T-helper 17 cell (primary cell): ENCODE measurements around the gene CSNK1G2. TPM values are rescaled to one million over a fixed set of nuclear protein-coding genes. Genes with fewer than 3 reads are reported as not detected.
A peak's percentile ranks its signal among the peaks of the same experiment; 100 is the strongest.

Source experiments
- ATAC-seq: fragments of 150-1000 bp; cut with Tn5 transposase; 2 replicates; pipeline ENCODE4 v1.10.0; 2021; ENCODE audit warnings: mild to moderate bottlenecking, moderate library complexity
- DNase-seq, 3 donors: peaks; one replicate each; pipeline versions ENCODE4 v3.0.0 to v3.0.0-alpha.2; 2020 to 2021
- H3K9me3 ChIP-seq: one replicate; pipeline ENCODE4 v1.7.0; 2013; ENCODE audit warnings: low read length, mild to moderate bottlenecking; ENCODE audit not compliant: control insufficient read depth, poor library complexity, severe bottlenecking
- H3K27ac Mint-ChIP-seq: one replicate; pipeline ENCODE4 v1.8.0; 2022; ENCODE audit warnings: mild to moderate bottlenecking, moderate library complexity, mixed read lengths
- H3K27me3 Mint-ChIP-seq: one replicate; pipeline ENCODE4 v1.8.0; 2022; ENCODE audit warnings: mixed read lengths
- H3K36me3 Mint-ChIP-seq: one replicate; pipeline ENCODE4 v1.8.0; 2022; ENCODE audit warnings: low read depth, mixed read lengths
- H3K4me1 Mint-ChIP-seq: one replicate; pipeline ENCODE4 v1.8.0; 2022; ENCODE audit warnings: mild to moderate bottlenecking, mixed read lengths
- H3K4me3 Mint-ChIP-seq: one replicate; pipeline ENCODE4 v1.8.0; 2022; ENCODE audit warnings: mild to moderate bottlenecking, moderate library complexity, mixed read lengths
- total RNA-seq, 4 donors: library from RNA in 2 of 4; stranded (reverse) in 2 of 4; gene quantifications; one replicate each; pipeline ENCODE4 v1.2.3 and lab custom pipeline; 2022 to 2026

CSNK1G2 gene
- total RNA-seq, 2 donors from 2014 or later = 110 to 117 TPM

GRCh38 chr19:1953441-1954094 lies 12.6 kb downstream of the CSNK1G2 start:
- H3K9me3 ChIP-seq = no peaks in the 10 kb centered on the region
- Mint-ChIP-seq H3K4me1 (peaks cover 15% of the 10 kb centered on the region), H3K27ac (no peak overlapping the region), H3K4me3 (no peak overlapping the region), H3K27me3 (no peaks in the 10 kb centered on the region), H3K36me3 (no peaks in the 10 kb centered on the region)
- ATAC-seq (no peak), DNase-seq (no peak)

GRCh38 chr19:1954532-1954933 lies 13.6 kb downstream of the CSNK1G2 start:
- no peaks in the 10 kb centered on the region for H3K36me3 Mint-ChIP-seq
- no peak overlapping the region for H3K4me3 Mint-ChIP-seq
- no peak for ATAC-seq
- H3K27ac Mint-ChIP-seq = no peak overlapping the region
- H3K27me3 Mint-ChIP-seq = no peaks in the 10 kb centered on the region
- H3K9me3 ChIP-seq = no peaks in the 10 kb centered on the region
- no peak for DNase-seq
- peaks cover 11% of the 10 kb centered on the region for H3K4me1 Mint-ChIP-seq

GRCh38 chr19:1955171-1956121 lies 14.5 kb downstream of the CSNK1G2 start:
- H3K9me3 ChIP-seq = no peaks in the 10 kb centered on the region
- ATAC-seq = no peak
- DNase-seq = no peak
- Mint-ChIP-seq H3K36me3 (no peaks in the 10 kb centered on the region), H3K4me1 (peaks cover 12% of the 10 kb centered on the region), H3K27ac (no peak overlapping the region), H3K27me3 (no peaks in the 10 kb centered on the region), H3K4me3 (peak overlapping the region; percentile 57)

- ATAC-seq (no peak), DNase-seq (no peak)
- H3K27me3 Mint-ChIP-seq = no peaks in the 10 kb centered on the region
- H3K4me1 Mint-ChIP-seq = peaks cover 8% of the 10 kb centered on the region
- no peak overlapping the region for H3K4me3 Mint-ChIP-seq
- H3K27ac Mint-ChIP-seq = no peak overlapping the region
- H3K9me3 ChIP-seq = no peaks in the 10 kb centered on the region
- no peaks in the 10 kb centered on the region for H3K36me3 Mint-ChIP-seq
These were observed 15.1 kb downstream of the CSNK1G2 start for GRCh38 chr19:1956122-1956494.

- DNase-seq = no peak
- H3K27ac Mint-ChIP-seq = peak overlapping the region; percentile 27
- peaks cover 8% of the 10 kb centered on the region for H3K4me1 Mint-ChIP-seq
- no peaks in the 10 kb centered on the region for H3K27me3 Mint-ChIP-seq
- H3K36me3 Mint-ChIP-seq = no peaks in the 10 kb centered on the region
- no peaks in the 10 kb centered on the region for H3K9me3 ChIP-seq
- no peak overlapping the region for H3K4me3 Mint-ChIP-seq
- no peak for ATAC-seq
These were observed 16.0 kb downstream of the CSNK1G2 start for GRCh38 chr19:1956868-1957492.

- no peak for ATAC-seq
- Mint-ChIP-seq H3K4me3 (peak overlapping the region; percentile 28), H3K27me3 (no peaks in the 10 kb centered on the region), H3K36me3 (no peaks in the 10 kb centered on the region), H3K4me1 (peaks cover 8% of the 10 kb centered on the region), H3K27ac (peak overlapping the region; percentile 27)
- no peak for DNase-seq
- no peaks in the 10 kb centered on the region for H3K9me3 ChIP-seq
These were observed 16.7 kb downstream of the CSNK1G2 start for GRCh38 chr19:1957562-1958248.

GRCh38 chr19:1959928-1960589 lies 19.1 kb downstream of the CSNK1G2 start:
- Mint-ChIP-seq H3K27ac (no peak overlapping the region), H3K36me3 (no peaks in the 10 kb centered on the region), H3K4me3 (no peak overlapping the region), H3K27me3 (no peaks in the 10 kb centered on the region), H3K4me1 (peaks cover 5% of the 10 kb centered on the region)
- DNase-seq (no peak), ATAC-seq (no peak)
- H3K9me3 ChIP-seq = no peaks in the 10 kb centered on the region

- peaks cover 9% of the 10 kb centered on the region for H3K4me1 Mint-ChIP-seq
- H3K4me3 Mint-ChIP-seq = no peak overlapping the region
- DNase-seq (no peak), ATAC-seq (peak; percentile 20)
- H3K9me3 ChIP-seq = no peaks in the 10 kb centered on the region
- no peaks in the 10 kb centered on the region for H3K27me3 Mint-ChIP-seq
- peak overlapping the region; percentile 14 for H3K27ac Mint-ChIP-seq
- H3K36me3 Mint-ChIP-seq = no peaks in the 10 kb centered on the region
These were observed 20.3 kb downstream of the CSNK1G2 start for GRCh38 chr19:1961000-1961883.

- peak overlapping the region; percentile 31 for H3K4me3 Mint-ChIP-seq
- H3K4me1 Mint-ChIP-seq = peaks cover 15% of the 10 kb centered on the region
- no peak for ATAC-seq
- H3K27ac Mint-ChIP-seq = no peak overlapping the region
- DNase-seq = no peak
- H3K9me3 ChIP-seq = no peaks in the 10 kb centered on the region
- no peaks in the 10 kb centered on the region for H3K36me3 Mint-ChIP-seq
- H3K27me3 Mint-ChIP-seq = no peaks in the 10 kb centered on the region
These were observed 21.7 kb downstream of the CSNK1G2 start for GRCh38 chr19:1962674-1963073.

- Mint-ChIP-seq H3K27ac (peak overlapping the region; percentile 87), H3K36me3 (peaks cover 4% of the 10 kb centered on the region), H3K4me3 (peak overlapping the region; percentile 75), H3K27me3 (no peaks in the 10 kb centered on the region), H3K4me1 (peaks cover 17% of the 10 kb centered on the region)
- ATAC-seq = peak; percentile 55
- no peak for DNase-seq
- no peaks in the 10 kb centered on the region for H3K9me3 ChIP-seq
These were observed 26.2 kb downstream of the CSNK1G2 start for GRCh38 chr19:1967087-1967608.

GRCh38 chr19:1968279-1969175 lies 27.6 kb downstream of the CSNK1G2 start:
- DNase-seq (no peak), ATAC-seq (no peak)
- H3K36me3 Mint-ChIP-seq = peaks cover 4% of the 10 kb centered on the region
- H3K4me1 Mint-ChIP-seq = peaks cover 24% of the 10 kb centered on the region
- no peaks in the 10 kb centered on the region for H3K9me3 ChIP-seq
- no peaks in the 10 kb centered on the region for H3K27me3 Mint-ChIP-seq
- H3K4me3 Mint-ChIP-seq = peak overlapping the region; percentile 49
- H3K27ac Mint-ChIP-seq = peak overlapping the region; percentile 67
